Spleen (tissue), 11 donors: ENCODE results near the gene H2BW2. TPM values are rescaled to one million over a fixed set of nuclear protein-coding genes. Genes with fewer than 3 reads are reported as not detected.

Experiments
- DNase-seq: peaks from one replicate; pipeline ENCODE4 v3.0.0-alpha.2; 2020
- H3K27ac ChIP-seq, 8 donors: fragments of 200-600 bp; sonication (generic) in 7 of 8; 1 replicate in 4 of 8; 2 replicates in 4 of 8; pipeline versions ENCODE4 v1.5.0 to v1.8.0; 2016 to 2021; ENCODE audit warnings: inconsistent platforms in 4 of 8, mild to moderate bottlenecking in 4 of 8, moderate library complexity in 1 of 8
- H3K27me3 ChIP-seq, 7 donors: fragments of 200-600 bp; sonication (generic) in 6 of 7; replicated peaks in 1 of 7; 1 replicate in 4 of 7; 2 replicates in 3 of 7; pipeline versions ENCODE4 v1.5.0 to v1.8.0; 2016 to 2021; ENCODE audit warnings: inconsistent platforms in 3 of 7, mild to moderate bottlenecking in 1 of 7
- H3K36me3 ChIP-seq, 6 donors: fragments of 200-600 bp; sonication (generic) in 5 of 6; 1 replicate in 4 of 6; 2 replicates in 2 of 6; pipeline versions ENCODE4 v1.5.0 to v1.8.0; 2016 to 2021; ENCODE audit warnings: inconsistent platforms in 2 of 6
- H3K4me1 ChIP-seq, 6 donors: fragments of 200-600 bp; sonication (generic) in 5 of 6; 1 replicate in 3 of 6; 2 replicates in 3 of 6; pipeline versions ENCODE4 v1.5.0 to v1.8.0; 2016 to 2021; ENCODE audit warnings: inconsistent platforms in 3 of 6
- H3K4me3 ChIP-seq, 8 donors: fragments of 200-600 bp; sonication (generic) in 7 of 8; 1 replicate in 4 of 8; 2 replicates in 4 of 8; pipeline versions ENCODE4 v1.5.0 to v1.8.0; 2016 to 2021; ENCODE audit warnings: inconsistent platforms in 4 of 8, mild to moderate bottlenecking in 4 of 8, moderate library complexity in 2 of 8
- H3K9me3 ChIP-seq, 8 donors: fragments of 200-600 bp; sonication (generic) in 7 of 8; 1 replicate in 4 of 8; 2 replicates in 4 of 8; pipeline versions ENCODE4 v1.5.0 to v1.8.0; 2016 to 2021; ENCODE audit warnings: inconsistent platforms in 4 of 8
- POLR2A ChIP-seq, 3 donors: fragments of 450-650 bp; IDR thresholded peaks; one replicate each; pipeline ENCODE4 v1.5.1; 2017; ENCODE audit warnings: antibody characterized with exemption in 3 of 3, mild to moderate bottlenecking in 1 of 3
- POLR2AphosphoS5 ChIP-seq, 3 donors: sonication (generic); formaldehyde crosslinking; IDR thresholded peaks; one replicate each; pipeline ENCODE4 v1.5.1; 2017; ENCODE audit warnings: antibody characterized with exemption in 3 of 3
- WGBS, 5 donors: extraction: QIAGEN DNeasy Blood & Tissue Kit in 3 of 5; methylation state at CpG; one replicate each; pipeline versions ENCODE4 v1.1.5 to v1.1.7; 2013 to 2018; 5-methylcytosine and 5-hydroxymethylcytosine counted together
- intact Hi-C: fragments of 100-400 bp; cut with DNase I; formaldehyde crosslinking; loops from one replicate; pipeline ENCODE4 v1.15.0; 2023; ENCODE audit warnings: low total_unique reads
- polyA plus RNA-seq, 3 donors: library from polyadenylated mRNA; stranded (reverse); fragments of 200-250 nt; gene quantifications; one replicate each; pipeline ENCODE4 v1.2.1, GENCODE V29; 2013
- total RNA-seq, 7 donors: library from RNA; depleted of rRNA in 3 of 7; stranded (reverse); fragments of >200 nt in 3 of 7; fragmentation: NEBNext Ultra II Directional in 4 of 7; extraction: Animal tissue kit (Norgen Biotek cat#: 25700) in 4 of 7; gene quantifications; one replicate each; pipeline versions ENCODE4 v1.1.0 to v1.2.1, GENCODE V29; 2016 to 2021
- TF ChIP-seq, protein P1 (sequence below), 11 experiments: fragments of 200-600 bp in 7 of 11; fragments of 450-650 bp in 4 of 11; sonication (generic) in 4 of 11; IDR thresholded peaks in 8 of 11; conservative IDR thresholded peaks in 3 of 11; 1 replicate in 7 of 11; 2 replicates in 4 of 11; pipeline versions ENCODE4 v1.4.0 to v1.8.0; 2016 to 2021; ENCODE audit warnings: antibody characterized with exemption in 11 of 11, inconsistent platforms in 4 of 11, mild to moderate bottlenecking in 1 of 11
- donor health status: healthy with polysubstance abuse.
- donor health status: DM: no; HTN: no; CAD: no; lungs with moderate emphysema.
- donor health status: DM: no; HTN: no; CAD: no.
- donor health status: Bipolar disorder and iron deficiency.
- donor health status: healthy.
- donor health status: DM: no; HTN: no; CAD: no.
- donor health status: DM: yes; HTN: yes; CAD: no.

The H2BW2 gene
- total and polyA plus RNA-seq, 10 donors, result not detected

DNA sequence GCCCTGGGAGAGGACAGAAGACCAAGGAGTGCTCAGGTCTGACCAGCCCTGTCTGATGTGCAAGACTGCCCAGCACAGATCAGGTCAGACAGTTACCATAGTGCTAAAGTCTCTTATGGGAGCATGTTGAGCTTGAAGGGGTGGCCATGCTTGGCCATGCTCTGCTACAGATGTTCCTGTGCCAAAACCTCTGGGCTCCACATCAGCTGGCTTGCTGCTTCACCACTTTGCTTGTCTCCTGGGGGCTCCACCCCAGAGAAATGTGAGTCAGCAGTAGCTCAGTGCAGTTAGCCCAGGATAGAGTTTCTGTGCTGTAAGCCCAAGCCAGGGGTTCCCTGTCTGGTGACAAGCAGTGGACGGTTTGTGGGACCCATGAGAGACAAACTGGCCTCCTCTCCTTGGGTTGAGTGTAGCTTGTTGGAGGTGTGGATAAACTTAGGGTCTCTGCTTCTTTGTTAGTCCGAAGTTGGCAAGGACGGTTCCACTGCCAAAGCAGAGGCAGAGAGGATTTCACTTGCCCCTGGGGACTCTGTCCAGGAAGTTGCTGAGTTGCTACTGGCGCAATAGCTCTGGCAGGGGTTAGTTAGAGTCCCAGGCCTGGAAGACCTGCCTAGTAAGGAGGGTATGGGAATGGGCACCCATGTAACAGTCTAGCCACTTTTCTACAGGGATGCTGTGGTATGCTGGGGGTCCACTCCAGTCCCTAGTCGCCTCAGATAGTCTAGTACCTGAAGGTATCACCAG, 45.0 kb downstream of the H2BW2 start:
- Histone ChIP-seq H3K36me3 (no peaks in the 10 kb centered on the region), H3K27ac (no peak overlapping the region), H3K4me1 (no peaks in the 10 kb centered on the region), H3K27me3 (peaks cover 0 to 18% (median 0%) of the 10 kb centered on the region in 7 donors), H3K9me3 (no peaks in the 10 kb centered on the region), H3K4me3 (no peak overlapping the region)
- peak; percentile 36 for DNase-seq
- 59 to 90% (median 64%) methylated on average over 2 to 5 of the region's 5 CpGs for WGBS, 5 donors
- TF ChIP-seq, protein P1, sequence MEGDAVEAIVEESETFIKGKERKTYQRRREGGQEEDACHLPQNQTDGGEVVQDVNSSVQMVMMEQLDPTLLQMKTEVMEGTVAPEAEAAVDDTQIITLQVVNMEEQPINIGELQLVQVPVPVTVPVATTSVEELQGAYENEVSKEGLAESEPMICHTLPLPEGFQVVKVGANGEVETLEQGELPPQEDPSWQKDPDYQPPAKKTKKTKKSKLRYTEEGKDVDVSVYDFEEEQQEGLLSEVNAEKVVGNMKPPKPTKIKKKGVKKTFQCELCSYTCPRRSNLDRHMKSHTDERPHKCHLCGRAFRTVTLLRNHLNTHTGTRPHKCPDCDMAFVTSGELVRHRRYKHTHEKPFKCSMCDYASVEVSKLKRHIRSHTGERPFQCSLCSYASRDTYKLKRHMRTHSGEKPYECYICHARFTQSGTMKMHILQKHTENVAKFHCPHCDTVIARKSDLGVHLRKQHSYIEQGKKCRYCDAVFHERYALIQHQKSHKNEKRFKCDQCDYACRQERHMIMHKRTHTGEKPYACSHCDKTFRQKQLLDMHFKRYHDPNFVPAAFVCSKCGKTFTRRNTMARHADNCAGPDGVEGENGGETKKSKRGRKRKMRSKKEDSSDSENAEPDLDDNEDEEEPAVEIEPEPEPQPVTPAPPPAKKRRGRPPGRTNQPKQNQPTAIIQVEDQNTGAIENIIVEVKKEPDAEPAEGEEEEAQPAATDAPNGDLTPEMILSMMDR (IDR thresholded peaks at IDR 0.05 in 8 of 11, conservative IDR thresholded peaks at IDR 0.05 in 3 of 11), result no peak
- TF ChIP-seq POLR2AphosphoS5 (IDR thresholded peaks at IDR 0.05) (no peak), POLR2A (IDR thresholded peaks at IDR 0.05) (no peak)
- intact Hi-C loops, result no loop called here

GRCh38 chrX:104085477-104085876, 45.7 kb downstream of the H2BW2 start:
- intact Hi-C loops, result no loop called here
- H3K9me3 ChIP-seq, result no peaks in the 10 kb centered on the region
- no peak for TF ChIP-seq POLR2A (IDR thresholded peaks at IDR 0.05)
- TF ChIP-seq, protein P1 (IDR thresholded peaks at IDR 0.05 in 8 of 11, conservative IDR thresholded peaks at IDR 0.05 in 3 of 11), result no peak
- no peak for TF ChIP-seq POLR2AphosphoS5 (IDR thresholded peaks at IDR 0.05)
- no peak overlapping the region for H3K27ac ChIP-seq
- no peaks in the 10 kb centered on the region for H3K36me3 ChIP-seq
- H3K4me1 ChIP-seq, result no peaks in the 10 kb centered on the region
- 84 to 97% (median 88%) methylated on average over 6 to 7 of the region's 7 CpGs; no CpG with 5 or more reads in 1 of the 5 donors for WGBS, 5 donors
- peaks cover 0 to 18% (median 0%) of the 10 kb centered on the region in 7 donors for H3K27me3 ChIP-seq
- peak; percentile 46 for DNase-seq
- H3K4me3 ChIP-seq, result no peak overlapping the region

DNA sequence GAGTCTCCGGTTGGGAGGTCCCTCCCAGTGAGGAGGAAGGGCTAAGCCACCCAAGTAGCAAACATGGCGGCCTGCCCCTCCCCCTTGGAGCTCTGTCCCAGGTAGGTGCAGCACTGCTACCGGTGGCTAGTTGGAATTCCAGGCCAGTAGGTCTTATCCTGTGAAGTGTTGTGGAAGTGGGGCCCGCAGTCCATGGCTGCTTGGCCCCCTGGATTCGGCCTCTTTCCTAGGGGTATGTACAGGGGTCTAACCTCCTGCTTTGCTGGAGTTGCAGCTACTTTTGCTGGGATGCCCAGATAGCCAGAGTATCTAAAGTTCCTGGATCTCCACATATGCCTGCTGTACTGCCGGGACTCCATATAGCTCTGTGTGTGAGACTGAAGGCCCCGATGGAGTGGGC, 46.2 kb downstream of the H2BW2 start:
- DNase-seq, result peak; percentile 58
- no peak overlapping the region for H3K4me3 ChIP-seq
- no peaks in the 10 kb centered on the region for H3K4me1 ChIP-seq
- no peaks in the 10 kb centered on the region for H3K36me3 ChIP-seq
- no peak for TF ChIP-seq POLR2AphosphoS5 (IDR thresholded peaks at IDR 0.05)
- no peak for TF ChIP-seq POLR2A (IDR thresholded peaks at IDR 0.05)
- TF ChIP-seq, protein P1 (IDR thresholded peaks at IDR 0.05 in 8 of 11, conservative IDR thresholded peaks at IDR 0.05 in 3 of 11), result no peak
- no peak overlapping the region for H3K27ac ChIP-seq
- no peaks in the 10 kb centered on the region for H3K9me3 ChIP-seq
- 74 to 91% (median 85%) methylated on average over 3 to 7 of the region's 7 CpGs; no CpG with 5 or more reads in 1 of the 5 donors for WGBS, 5 donors
- intact Hi-C loops, result no loop called here
- peaks cover 0 to 21% (median 0%) of the 10 kb centered on the region in 7 donors for H3K27me3 ChIP-seq

Other genes with a start within 250 kb of the H2BW2 start
- gene RAB9B, start 207.7 kb upstream of the H2BW2 start, total RNA-seq, result 1 to 10 TPM in 1 of 7 donors, under 1 TPM in 6; 0.43 to 1.0 (median 0.92) TPM
- under 1 TPM; 0.46 to 0.51 (median 0.47) TPM for gene RAB9B, start 207.7 kb upstream of the H2BW2 start, polyA plus RNA-seq
- gene TMSB15B, start 77.3 kb upstream of the H2BW2 start, total RNA-seq, result 1 to 10 TPM; 2.0 to 5.4 (median 3.2) TPM
- 1 to 10 TPM; 5.0 to 8.6 (median 7.5) TPM for gene TMSB15B, start 77.3 kb upstream of the H2BW2 start, polyA plus RNA-seq
- gene H2BW1, start 26.2 kb upstream of the H2BW2 start, total RNA-seq, result not detected
- not detected for gene H2BW1, start 26.2 kb upstream of the H2BW2 start, polyA plus RNA-seq
- 1 to 10 TPM in 5 of 7 donors, under 1 TPM in 2; 0.61 to 3.5 (median 1.4) TPM for gene TMSB15C, start 36.3 kb downstream of the H2BW2 start, total RNA-seq
- gene TMSB15C, start 36.3 kb downstream of the H2BW2 start, polyA plus RNA-seq, result 1 to 10 TPM in 2 of 3 donors, under 1 TPM in 1; 0.77 to 1.3 (median 1.1) TPM
- 10 to 100 TPM in 1 of 7 donors, 1 to 10 TPM in 6; 2.0 to 18.6 (median 3.6) TPM for gene ZCCHC18, start 72.6 kb downstream of the H2BW2 start, total RNA-seq
- 10 to 100 TPM in 2 of 3 donors, 1 to 10 TPM in 1; 8.8 to 12.0 (median 11.8) TPM for gene ZCCHC18, start 72.6 kb downstream of the H2BW2 start, polyA plus RNA-seq
- 10 to 100 TPM; 11.5 to 31.7 (median 15.4) TPM for gene SLC25A53, start 117.1 kb downstream of the H2BW2 start, total RNA-seq
- 1 to 10 TPM; 4.5 to 9.3 (median 5.0) TPM for gene SLC25A53, start 117.1 kb downstream of the H2BW2 start, polyA plus RNA-seq
- gene FAM199X, start 126.5 kb downstream of the H2BW2 start, total RNA-seq, result 10 to 100 TPM; 15.3 to 24.6 (median 19.2) TPM
- gene FAM199X, start 126.5 kb downstream of the H2BW2 start, polyA plus RNA-seq, result 1 to 10 TPM; 5.5 to 8.0 (median 5.6) TPM
- gene ESX1, start 215.0 kb downstream of the H2BW2 start, total RNA-seq, result not detected
- not detected for gene ESX1, start 215.0 kb downstream of the H2BW2 start, polyA plus RNA-seq